ENCODE data around the gene PRM1.

- TF ChIP-seq CTCF (CRISPR knock-in tag; IDR thresholded peaks at IDR 0.05) (no peak), THRA (CRISPR knock-in tag; IDR thresholded peaks at IDR 0.05; ENCODE audit: borderline replicate concordance) (no peak), DPF2 (CRISPR knock-in tag; IDR thresholded peaks at IDR 0.05; ENCODE audit: borderline replicate concordance, low read depth) (no peak), ZNF770 (CRISPR knock-in tag; IDR thresholded peaks at IDR 0.05) (no peak), HOXA5 (CRISPR knock-in tag; IDR thresholded peaks at IDR 0.05) (no peak), ZBTB26 (CRISPR knock-in tag; IDR thresholded peaks at IDR 0.05; ENCODE audit: borderline replicate concordance) (no peak)
These were observed 39.0 kb upstream of the PRM1 start for GRCh38 chr16:11320170-11320569.
